ENCODE results near the gene NBR1.
"Not testable (repeated sequence)": the region's sequence is repeated elsewhere in the genome, so short reads cannot be mapped to it uniquely, and the experiment has no call there.

Gene NBR1

GRCh38 chr17:43216762-43217613, 46.0 kb downstream of the NBR1 start:
- no peak for DNase-seq

- no peak for DNase-seq
Observed at GRCh38 chr17:43217614-43218087, 46.6 kb downstream of the NBR1 start.

GRCh38 chr17:43219001-43219400, 48.0 kb downstream of the NBR1 start:
- DNase-seq: no peak

- no peak for DNase-seq
Observed at GRCh38 chr17:43219746-43220380, 48.8 kb downstream of the NBR1 start.

GRCh38 chr17:43220511-43221125, 49.6 kb downstream of the NBR1 start:
- no peak for DNase-seq

- no peak for DNase-seq
Observed at GRCh38 chr17:43224146-43224705, 53.2 kb downstream of the NBR1 start.

- DNase-seq: no peak
Observed at GRCh38 chr17:43226393-43226792, 55.4 kb downstream of the NBR1 start.

GRCh38 chr17:43228020-43228782, 57.2 kb downstream of the NBR1 start, which contains the start of gene CCDC200:
CCDC200 (minus strand) TSS chr17:43228623; CDS start chr17:43228554, 69 bp downstream.
- DNase-seq: not testable (repeated sequence)

- not testable (repeated sequence) for DNase-seq
Observed at GRCh38 chr17:43231205-43232020, 60.4 kb downstream of the NBR1 start.

- not testable (repeated sequence) for DNase-seq
Observed at GRCh38 chr17:43232021-43232699, 61.1 kb downstream of the NBR1 start.

- not testable (repeated sequence) for DNase-seq
Observed at GRCh38 chr17:43233263-43233662, 62.2 kb downstream of the NBR1 start.

- DNase-seq: not testable (repeated sequence)
Observed at GRCh38 chr17:43233877-43234276, 62.9 kb downstream of the NBR1 start, which contains the start of gene RNU2-1. RNU2-1 (minus strand) TSS chr17:43233977.

GRCh38 chr17:43239597-43239996, 68.6 kb downstream of the NBR1 start:
- DNase-seq: not testable (repeated sequence)

GRCh38 chr17:43240596-43241352, 69.8 kb downstream of the NBR1 start:
- not testable (repeated sequence) for DNase-seq

- not testable (repeated sequence) for DNase-seq
Observed at GRCh38 chr17:43246456-43246855, 75.4 kb downstream of the NBR1 start.
